GM19035 (cell line): ENCODE data around the gene COL18A1.
"Not testable (repeated sequence)": the region's sequence is repeated elsewhere in the genome, so short reads cannot be mapped to it uniquely, and the experiment has no call there.

Experiments used
- ATAC-seq: cut with Tn5 transposase; IDR thresholded peaks from one replicate; pipeline ENCODE4 v1.9.1; 2021; ENCODE audit not compliant: unreplicated experiment

The COL18A1 gene

GRCh38 chr21:45488931-45489721, 84.2 kb downstream of the COL18A1 start:
- ATAC-seq: no peak

GRCh38 chr21:45489722-45489982, 84.7 kb downstream of the COL18A1 start:
- no peak for ATAC-seq

GRCh38 chr21:45490049-45490731, 85.2 kb downstream of the COL18A1 start:
- ATAC-seq: no peak

GRCh38 chr21:45491056-45491455, 86.1 kb downstream of the COL18A1 start:
- ATAC-seq: no peak

- no peak for ATAC-seq
These were observed 86.7 kb downstream of the COL18A1 start for GRCh38 chr21:45491623-45492022.

- ATAC-seq: no peak
These were observed 87.8 kb downstream of the COL18A1 start for GRCh38 chr21:45492765-45493164.

GRCh38 chr21:45493401-45494001, 88.5 kb downstream of the COL18A1 start:
- ATAC-seq: no peak

GRCh38 chr21:45494135-45494850, 89.3 kb downstream of the COL18A1 start:
- no peak for ATAC-seq

GRCh38 chr21:45494851-45495680, 90.1 kb downstream of the COL18A1 start:
- ATAC-seq: no peak

GRCh38 chr21:45496151-45496967, 91.4 kb downstream of the COL18A1 start:
- no peak for ATAC-seq

- ATAC-seq: no peak
These were observed 92.2 kb downstream of the COL18A1 start for GRCh38 chr21:45496968-45497845.

- ATAC-seq: no peak
These were observed 93.1 kb downstream of the COL18A1 start for GRCh38 chr21:45497846-45498645.

GRCh38 chr21:45498646-45499000, 93.7 kb downstream of the COL18A1 start:
- no peak for ATAC-seq

GRCh38 chr21:45499201-45499750, 94.3 kb downstream of the COL18A1 start:
- no peak for ATAC-seq

GRCh38 chr21:45499970-45500577, 95.1 kb downstream of the COL18A1 start:
- no peak for ATAC-seq

- not testable (repeated sequence) for ATAC-seq
These were observed 96.4 kb downstream of the COL18A1 start for GRCh38 chr21:45501081-45502005.

GRCh38 chr21:45502006-45502345, 97.0 kb downstream of the COL18A1 start:
- ATAC-seq: no peak
